ENCODE measurements around the gene IL12RB1. TPM values are rescaled to one million over a fixed set of nuclear protein-coding genes. Genes with fewer than 3 reads are reported as not detected.
"Not testable (repeated sequence)": the region's sequence is repeated elsewhere in the genome, so short reads cannot be mapped to it uniquely, and the experiment has no call there.

Gene IL12RB1
- total and polyA plus RNA-seq, 2 donors (not counting 1 experiment from before 2014, with no cell fraction given) = 0.50 to 0.75 TPM

DNA sequence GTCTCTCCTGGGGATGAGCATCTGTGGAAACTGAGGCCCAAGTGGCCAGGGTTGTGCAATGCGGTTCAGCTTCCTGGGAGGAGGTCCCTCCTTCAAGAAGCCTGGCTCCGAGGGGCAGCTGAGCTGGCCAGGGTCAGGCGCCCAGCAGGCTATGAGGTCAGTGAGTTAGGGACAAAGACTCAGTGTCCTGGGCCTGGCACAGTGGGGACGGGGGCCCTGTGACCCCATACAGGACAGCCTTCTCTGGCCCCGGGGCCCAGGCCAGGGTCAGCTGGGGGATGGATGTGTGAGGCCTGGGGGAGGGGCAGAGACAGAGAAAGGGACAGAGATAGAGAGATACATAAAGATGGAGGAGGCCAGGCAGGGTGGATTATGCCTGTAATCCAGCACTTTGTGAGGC, 3.0 kb upstream of the IL12RB1 start:
- Histone ChIP-seq H3K4me2 (ENCODE audit: extremely low read depth, insufficient read depth, low read length) (no peak overlapping the region), H3K4me1 (ENCODE audit: control insufficient read depth, extremely low read depth, insufficient read depth, low read length) (no peaks in the 10 kb centered on the region), H3K79me2 (ENCODE audit: control insufficient read depth, insufficient read depth, low read length) (no peaks in the 10 kb centered on the region), H2AFZ (ENCODE audit: low read length) (no peak overlapping the region), H3K9me3 (ENCODE audit: control insufficient read depth, insufficient read depth, low read depth, low read length) (no peaks in the 10 kb centered on the region), H4K20me1 (ENCODE audit: control insufficient read depth, extremely low read depth, insufficient read depth, low read length) (no peaks in the 10 kb centered on the region), H3K36me3 (ENCODE audit: control insufficient read depth, insufficient read depth, low read length) (no peaks in the 10 kb centered on the region), H3K27ac (ENCODE audit: insufficient read depth, low read length) (no peak overlapping the region), H3K9ac (ENCODE audit: insufficient read depth, low read length) (no peak overlapping the region), H3K4me3 (replicated peaks in 1 of 4; ENCODE audit: control extremely low read depth in 1 of 4, insufficient read depth in 1 of 4, low read depth in 3 of 4, low read length in 4 of 4) (no peak overlapping the region), H3K27me3 (ENCODE audit: control insufficient read depth, insufficient read depth, low read length) (peaks cover 2% of the 10 kb centered on the region)
- TF ChIP-seq, protein P1, sequence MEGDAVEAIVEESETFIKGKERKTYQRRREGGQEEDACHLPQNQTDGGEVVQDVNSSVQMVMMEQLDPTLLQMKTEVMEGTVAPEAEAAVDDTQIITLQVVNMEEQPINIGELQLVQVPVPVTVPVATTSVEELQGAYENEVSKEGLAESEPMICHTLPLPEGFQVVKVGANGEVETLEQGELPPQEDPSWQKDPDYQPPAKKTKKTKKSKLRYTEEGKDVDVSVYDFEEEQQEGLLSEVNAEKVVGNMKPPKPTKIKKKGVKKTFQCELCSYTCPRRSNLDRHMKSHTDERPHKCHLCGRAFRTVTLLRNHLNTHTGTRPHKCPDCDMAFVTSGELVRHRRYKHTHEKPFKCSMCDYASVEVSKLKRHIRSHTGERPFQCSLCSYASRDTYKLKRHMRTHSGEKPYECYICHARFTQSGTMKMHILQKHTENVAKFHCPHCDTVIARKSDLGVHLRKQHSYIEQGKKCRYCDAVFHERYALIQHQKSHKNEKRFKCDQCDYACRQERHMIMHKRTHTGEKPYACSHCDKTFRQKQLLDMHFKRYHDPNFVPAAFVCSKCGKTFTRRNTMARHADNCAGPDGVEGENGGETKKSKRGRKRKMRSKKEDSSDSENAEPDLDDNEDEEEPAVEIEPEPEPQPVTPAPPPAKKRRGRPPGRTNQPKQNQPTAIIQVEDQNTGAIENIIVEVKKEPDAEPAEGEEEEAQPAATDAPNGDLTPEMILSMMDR (conservative IDR thresholded peaks at IDR 0.05 in 1 of 2, IDR thresholded peaks at IDR 0.05 in 1 of 2; ENCODE audit: low read depth in 1 of 2, low read length in 2 of 2) = no peak
- TF ChIP-seq EZH2 (IDR thresholded peaks at IDR 0.05; ENCODE audit: low read length, missing control alignments) = no peak
- DNase-seq (ENCODE audit: low read depth in 2 of 2) = no peak

DNA sequence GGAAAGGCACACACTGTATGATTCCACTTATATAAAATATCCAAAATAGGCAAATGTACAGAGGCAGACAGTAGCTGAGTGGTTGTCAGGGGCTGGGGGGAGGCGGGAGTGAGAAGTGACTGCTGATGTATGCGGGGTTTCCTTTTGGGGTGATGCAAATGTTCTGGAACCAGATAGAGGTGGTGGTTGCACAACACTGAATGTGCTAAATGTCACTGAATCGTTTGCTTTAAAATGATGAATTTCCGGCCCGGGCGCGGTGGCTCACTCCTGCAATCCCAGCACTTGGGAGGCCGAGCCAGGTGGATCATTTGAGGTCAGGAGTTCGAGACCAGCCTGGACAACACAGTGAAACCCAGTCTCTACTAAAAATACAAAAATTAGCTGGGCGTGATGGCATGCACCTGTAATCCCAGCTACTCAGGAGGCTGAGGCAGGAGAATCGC, 2.4 kb upstream of the IL12RB1 start:
- not testable (repeated sequence) for H4K20me1 ChIP-seq (ENCODE audit: control insufficient read depth, extremely low read depth, insufficient read depth, low read length); H3K27ac ChIP-seq (ENCODE audit: insufficient read depth, low read length); H3K4me3 ChIP-seq (replicated peaks in 1 of 4; ENCODE audit: control extremely low read depth in 1 of 4, insufficient read depth in 1 of 4, low read depth in 3 of 4, low read length in 4 of 4); H3K9me3 ChIP-seq (ENCODE audit: control insufficient read depth, insufficient read depth, low read depth, low read length); H3K4me2 ChIP-seq (ENCODE audit: extremely low read depth, insufficient read depth, low read length); H3K36me3 ChIP-seq (ENCODE audit: control insufficient read depth, insufficient read depth, low read length); H3K4me1 ChIP-seq (ENCODE audit: control insufficient read depth, extremely low read depth, insufficient read depth, low read length); H3K27me3 ChIP-seq (ENCODE audit: control insufficient read depth, insufficient read depth, low read length); H2AFZ ChIP-seq (ENCODE audit: low read length); H3K9ac ChIP-seq (ENCODE audit: insufficient read depth, low read length); H3K79me2 ChIP-seq (ENCODE audit: control insufficient read depth, insufficient read depth, low read length)
- peak in 1 of 2 donors; percentile 68 for DNase-seq (ENCODE audit: low read depth in 2 of 2)

DNA sequence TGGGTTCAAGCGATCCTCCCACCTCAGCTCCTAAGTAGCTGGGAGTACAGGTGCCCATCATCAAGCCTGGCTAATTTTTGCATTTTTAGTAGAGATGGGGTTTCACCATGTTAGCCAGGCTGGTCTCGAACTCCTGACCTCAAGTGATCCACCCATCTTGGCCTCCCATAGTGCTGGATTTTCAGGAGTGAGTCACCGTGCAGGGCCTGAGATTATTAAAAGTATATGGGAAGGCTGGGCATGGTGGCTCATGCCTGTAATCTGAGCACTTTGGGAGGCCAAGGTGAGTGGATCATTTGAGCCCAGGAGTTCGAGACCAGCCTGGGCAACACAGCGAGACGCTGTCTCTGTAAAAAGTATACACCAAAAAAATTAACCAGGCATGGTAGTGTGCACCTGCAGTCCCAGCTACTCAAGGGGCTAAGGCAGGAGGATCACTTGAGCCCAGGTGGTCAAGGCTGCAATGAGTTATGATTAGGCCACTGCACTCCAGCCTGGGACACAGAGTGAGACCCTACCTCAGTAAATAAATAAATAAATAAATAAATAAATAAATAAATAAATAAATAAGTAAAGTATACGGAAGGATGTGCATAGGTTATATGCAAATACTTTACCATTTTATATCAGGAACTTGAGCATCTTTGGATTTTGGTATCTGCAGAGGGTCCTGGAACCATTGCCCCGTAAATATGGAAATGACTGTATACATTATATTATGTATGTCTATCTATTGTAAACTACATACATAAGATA, 854 bp downstream of the IL12RB1 start:
- Histone ChIP-seq H3K4me1 (ENCODE audit: control insufficient read depth, extremely low read depth, insufficient read depth, low read length) (no peaks in the 10 kb centered on the region), H3K79me2 (ENCODE audit: control insufficient read depth, insufficient read depth, low read length) (no peaks in the 10 kb centered on the region), H3K9me3 (ENCODE audit: control insufficient read depth, insufficient read depth, low read depth, low read length) (no peaks in the 10 kb centered on the region), H3K9ac (ENCODE audit: insufficient read depth, low read length) (no peak overlapping the region), H3K36me3 (ENCODE audit: control insufficient read depth, insufficient read depth, low read length) (no peaks in the 10 kb centered on the region), H3K4me2 (ENCODE audit: extremely low read depth, insufficient read depth, low read length) (no peak overlapping the region), H3K27ac (ENCODE audit: insufficient read depth, low read length) (no peak overlapping the region), H4K20me1 (ENCODE audit: control insufficient read depth, extremely low read depth, insufficient read depth, low read length) (no peaks in the 10 kb centered on the region), H3K27me3 (ENCODE audit: control insufficient read depth, insufficient read depth, low read length) (peaks cover 3% of the 10 kb centered on the region), H3K4me3 (replicated peaks in 1 of 4; ENCODE audit: control extremely low read depth in 1 of 4, insufficient read depth in 1 of 4, low read depth in 3 of 4, low read length in 4 of 4) (no peak overlapping the region), H2AFZ (ENCODE audit: low read length) (no peak overlapping the region)
- DNase-seq (ENCODE audit: low read depth in 2 of 2) = no peak
- TF ChIP-seq EZH2 (IDR thresholded peaks at IDR 0.05; ENCODE audit: low read length, missing control alignments) = no peak
- TF ChIP-seq, protein P1 (conservative IDR thresholded peaks at IDR 0.05 in 1 of 2, IDR thresholded peaks at IDR 0.05 in 1 of 2; ENCODE audit: low read depth in 1 of 2, low read length in 2 of 2) = no peak

All from fibroblast of lung (primary cell).